SK-N-SH treated with all-trans-retinoic acid at 6 μM for 48 hours (cell line): ENCODE data around the gene ZNF627.

Source experiments
- ARNTL ChIP-seq: fragments of 450-650 bp; formaldehyde crosslinking; IDR thresholded peaks from 2 replicates; pipeline ENCODE4 v1.5.0; 2020; ENCODE audit warnings: low read depth, mild to moderate bottlenecking, moderate library complexity, borderline replicate concordance
- BACH2 ChIP-seq: fragments of 250-450 bp; sonication (Bioruptor Pico); IDR thresholded peaks from 2 replicates; pipeline ENCODE4 v1.9.0; 2021; ENCODE audit warnings: mild to moderate bottlenecking, borderline replicate concordance
- ESRRG ChIP-seq: fragments of 250-450 bp; sonication (Bioruptor Pico); IDR thresholded peaks from 2 replicates; pipeline ENCODE4 v1.6.1; 2021; ENCODE audit warnings: mild to moderate bottlenecking
- ISL1 ChIP-seq: fragments of 250-450 bp; sonication (Bioruptor Pico); IDR thresholded peaks from 2 replicates; pipeline ENCODE4 v2.1.2; 2022; ENCODE audit warnings: mild to moderate bottlenecking, moderate library complexity
- ZFP3 ChIP-seq: fragments of 250-450 bp; sonication (Bioruptor Pico); IDR thresholded peaks from 2 replicates; pipeline ENCODE4 v1.5.0; 2020; ENCODE audit warnings: mild to moderate bottlenecking, moderate library complexity
- ZFP30 ChIP-seq: fragments of 450-650 bp; formaldehyde crosslinking; IDR thresholded peaks from 2 replicates; pipeline ENCODE4 v1.5.0; 2022; ENCODE audit warnings: mild to moderate bottlenecking, moderate library complexity
- TF ChIP-seq, protein P1 (sequence below): fragments of 250-450 bp; sonication (Bioruptor Pico); IDR thresholded peaks from 2 replicates; pipeline ENCODE4 v1.8.0; 2020; ENCODE audit warnings: mild to moderate bottlenecking, moderate library complexity, borderline replicate concordance

- TF ChIP-seq ZFP30 (no peak), ESRRG (CRISPR knock-in tag) (no peak), ZFP3 (CRISPR knock-in tag) (no peak), ARNTL (no peak), ISL1 (CRISPR knock-in tag) (no peak), BACH2 (CRISPR knock-in tag) (no peak)
- TF ChIP-seq, protein P1, sequence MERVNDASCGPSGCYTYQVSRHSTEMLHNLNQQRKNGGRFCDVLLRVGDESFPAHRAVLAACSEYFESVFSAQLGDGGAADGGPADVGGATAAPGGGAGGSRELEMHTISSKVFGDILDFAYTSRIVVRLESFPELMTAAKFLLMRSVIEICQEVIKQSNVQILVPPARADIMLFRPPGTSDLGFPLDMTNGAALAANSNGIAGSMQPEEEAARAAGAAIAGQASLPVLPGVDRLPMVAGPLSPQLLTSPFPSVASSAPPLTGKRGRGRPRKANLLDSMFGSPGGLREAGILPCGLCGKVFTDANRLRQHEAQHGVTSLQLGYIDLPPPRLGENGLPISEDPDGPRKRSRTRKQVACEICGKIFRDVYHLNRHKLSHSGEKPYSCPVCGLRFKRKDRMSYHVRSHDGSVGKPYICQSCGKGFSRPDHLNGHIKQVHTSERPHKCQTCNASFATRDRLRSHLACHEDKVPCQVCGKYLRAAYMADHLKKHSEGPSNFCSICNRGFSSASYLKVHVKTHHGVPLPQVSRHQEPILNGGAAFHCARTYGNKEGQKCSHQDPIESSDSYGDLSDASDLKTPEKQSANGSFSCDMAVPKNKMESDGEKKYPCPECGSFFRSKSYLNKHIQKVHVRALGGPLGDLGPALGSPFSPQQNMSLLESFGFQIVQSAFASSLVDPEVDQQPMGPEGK (CRISPR knock-in tag), result no peak
Observed at GRCh38 chr19:11552666-11553372, 44.5 kb upstream of the ZNF627 start.
